ENCODE results near the gene HS6ST3. TPM values are rescaled to one million over a fixed set of nuclear protein-coding genes. Genes with fewer than 3 reads are reported as not detected.

HS6ST3 gene
- total and polyA plus RNA-seq, 2 experiments from 2014 or later: 0.11 TPM; not detected in 1

DNA sequence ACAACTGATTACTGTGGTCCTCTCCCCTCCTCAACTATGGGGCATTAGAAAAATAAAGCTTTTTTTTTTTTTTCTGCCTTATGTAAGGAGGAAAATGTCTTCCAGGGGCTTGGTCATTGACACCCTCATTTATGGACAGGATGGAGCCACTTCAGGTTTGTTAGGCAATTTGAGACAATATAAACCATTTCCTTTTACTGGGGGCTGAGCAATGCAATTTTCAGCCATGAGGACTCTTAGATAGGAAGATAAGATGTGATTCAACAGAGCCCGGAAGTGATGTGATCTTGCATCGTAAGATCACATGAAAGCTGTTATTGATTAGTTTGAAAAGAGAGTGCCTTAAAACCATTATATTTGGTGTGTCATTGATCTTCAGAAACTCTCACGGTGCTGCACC lies 693.6 kb downstream of the HS6ST3 start:
- Histone ChIP-seq H3F3A (ENCODE audit: insufficient read depth) (no peaks in the 10 kb centered on the region), H3K9me3 (ENCODE audit: low read depth) (no peaks in the 10 kb centered on the region), H4K20me1 (ENCODE audit: insufficient read depth) (no peaks in the 10 kb centered on the region), H2AFZ (no peak overlapping the region), H3K27me3 (replicated peaks; ENCODE audit: insufficient read depth) (no peaks in the 10 kb centered on the region), H3K36me3 (ENCODE audit: low read depth) (no peaks in the 10 kb centered on the region), H3K4me2 (ENCODE audit: unreplicated experiment) (no peak overlapping the region), H3K79me2 (ENCODE audit: insufficient read depth) (no peaks in the 10 kb centered on the region), H3K9ac (no peak overlapping the region), H3K4me3 (no peak overlapping the region), H3K4me1 (ENCODE audit: insufficient read depth) (0 out of 2 replicates have a peak, but pooled peaks cover 3% of the 10 kb centered on the region), H3K27ac (no peak overlapping the region), H3K9me2 (ENCODE audit: insufficient read depth) (no peaks in the 10 kb centered on the region)
- in situ Hi-C loops (cut with MboI): no loop called here
- TF ChIP-seq EZH2phosphoT487 (IDR thresholded peaks at IDR 0.05; ENCODE audit: insufficient read depth, low read depth) (no peak), EZH2 (IDR thresholded peaks at IDR 0.05; ENCODE audit: insufficient read depth, poor library complexity, severe bottlenecking) (no peak)
- DNase-seq: no peak
- 31 to 32% methylated on average over 3 of the region's 3 CpGs for WGBS, 2 experiments (ENCODE audit: low coverage in 1 of 2, low lambda C conversion rate in 2 of 2, missing lambda C conversion rate in 2 of 2)

DNA sequence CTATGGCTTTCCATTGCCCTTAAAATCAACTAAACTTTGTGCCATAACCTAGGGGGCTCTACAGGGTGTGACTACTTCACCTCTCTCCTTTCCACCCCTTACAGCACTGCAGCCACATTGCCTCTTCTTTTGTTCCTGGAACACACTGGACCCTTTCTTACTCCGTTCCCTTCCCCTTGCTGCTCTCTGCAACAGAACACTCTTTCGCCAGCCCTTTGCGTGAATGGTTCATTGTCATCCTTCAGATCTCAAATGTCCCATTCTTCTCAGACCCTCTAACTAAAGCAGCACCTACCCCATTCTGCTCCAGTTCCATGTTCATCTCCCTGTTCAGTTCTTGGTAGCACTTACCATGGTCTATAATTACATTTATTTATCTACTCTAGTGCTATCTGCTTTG lies 696.1 kb downstream of the HS6ST3 start:
- Histone ChIP-seq H3K4me2 (ENCODE audit: unreplicated experiment) (no peak overlapping the region), H4K20me1 (ENCODE audit: insufficient read depth) (no peaks in the 10 kb centered on the region), H3K27ac (no peak overlapping the region), H3K9me2 (ENCODE audit: insufficient read depth) (no peaks in the 10 kb centered on the region), H3K27me3 (replicated peaks; ENCODE audit: insufficient read depth) (no peaks in the 10 kb centered on the region), H3K9me3 (ENCODE audit: low read depth) (no peaks in the 10 kb centered on the region), H2AFZ (no peak overlapping the region), H3K4me3 (no peak overlapping the region), H3F3A (ENCODE audit: insufficient read depth) (no peaks in the 10 kb centered on the region), H3K36me3 (ENCODE audit: low read depth) (no peaks in the 10 kb centered on the region), H3K9ac (no peak overlapping the region), H3K79me2 (ENCODE audit: insufficient read depth) (no peaks in the 10 kb centered on the region), H3K4me1 (ENCODE audit: insufficient read depth) (0 out of 2 replicates have a peak, but pooled peaks cover 3% of the 10 kb centered on the region)
- no peak for DNase-seq
- in situ Hi-C loops (cut with MboI): no loop called here
- 86 to 94% methylated on average over 3 of the region's 3 CpGs for WGBS, 2 experiments (ENCODE audit: low coverage in 1 of 2, low lambda C conversion rate in 2 of 2, missing lambda C conversion rate in 2 of 2)
- TF ChIP-seq EZH2 (IDR thresholded peaks at IDR 0.05; ENCODE audit: insufficient read depth, poor library complexity, severe bottlenecking) (no peak), EZH2phosphoT487 (IDR thresholded peaks at IDR 0.05; ENCODE audit: insufficient read depth, low read depth) (no peak)

DNA sequence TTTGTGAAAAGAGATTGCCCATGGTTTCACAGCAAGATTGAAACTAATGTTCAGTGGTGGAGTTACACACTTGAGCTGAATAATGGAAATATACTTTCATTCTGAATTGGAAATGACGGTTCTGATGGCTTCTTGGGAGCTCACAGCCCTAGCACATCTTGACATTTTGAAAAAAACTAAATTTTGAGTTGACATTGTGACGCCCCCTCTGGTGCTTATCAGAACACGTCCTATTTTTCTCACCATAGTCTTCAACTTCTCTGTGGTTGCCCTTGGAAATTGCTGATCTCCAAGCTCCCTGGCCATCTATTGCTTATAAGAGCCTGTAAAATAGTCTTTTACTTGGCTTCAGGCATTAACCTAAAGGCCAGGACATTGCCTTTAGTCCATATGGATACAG lies 702.3 kb downstream of the HS6ST3 start:
- Histone ChIP-seq H3K9me3 (ENCODE audit: low read depth) (no peaks in the 10 kb centered on the region), H3K9ac (no peak overlapping the region), H3K4me2 (ENCODE audit: unreplicated experiment) (no peak overlapping the region), H3K27ac (no peak overlapping the region), H4K20me1 (ENCODE audit: insufficient read depth) (no peaks in the 10 kb centered on the region), H3K36me3 (ENCODE audit: low read depth) (no peaks in the 10 kb centered on the region), H2AFZ (no peak overlapping the region), H3K27me3 (replicated peaks; ENCODE audit: insufficient read depth) (no peaks in the 10 kb centered on the region), H3K9me2 (ENCODE audit: insufficient read depth) (no peaks in the 10 kb centered on the region), H3F3A (ENCODE audit: insufficient read depth) (no peaks in the 10 kb centered on the region), H3K79me2 (ENCODE audit: insufficient read depth) (no peaks in the 10 kb centered on the region), H3K4me1 (ENCODE audit: insufficient read depth) (no peaks in the 10 kb centered on the region), H3K4me3 (no peak overlapping the region)
- TF ChIP-seq EZH2 (IDR thresholded peaks at IDR 0.05; ENCODE audit: insufficient read depth, poor library complexity, severe bottlenecking) (no peak), EZH2phosphoT487 (IDR thresholded peaks at IDR 0.05; ENCODE audit: insufficient read depth, low read depth) (no peak)
- in situ Hi-C loops (cut with MboI): no loop called here
- no peak for DNase-seq
- WGBS, 2 experiments (ENCODE audit: low coverage in 1 of 2, low lambda C conversion rate in 2 of 2, missing lambda C conversion rate in 2 of 2): 70 to 86% methylated on average over 3 of the region's 3 CpGs

DNA sequence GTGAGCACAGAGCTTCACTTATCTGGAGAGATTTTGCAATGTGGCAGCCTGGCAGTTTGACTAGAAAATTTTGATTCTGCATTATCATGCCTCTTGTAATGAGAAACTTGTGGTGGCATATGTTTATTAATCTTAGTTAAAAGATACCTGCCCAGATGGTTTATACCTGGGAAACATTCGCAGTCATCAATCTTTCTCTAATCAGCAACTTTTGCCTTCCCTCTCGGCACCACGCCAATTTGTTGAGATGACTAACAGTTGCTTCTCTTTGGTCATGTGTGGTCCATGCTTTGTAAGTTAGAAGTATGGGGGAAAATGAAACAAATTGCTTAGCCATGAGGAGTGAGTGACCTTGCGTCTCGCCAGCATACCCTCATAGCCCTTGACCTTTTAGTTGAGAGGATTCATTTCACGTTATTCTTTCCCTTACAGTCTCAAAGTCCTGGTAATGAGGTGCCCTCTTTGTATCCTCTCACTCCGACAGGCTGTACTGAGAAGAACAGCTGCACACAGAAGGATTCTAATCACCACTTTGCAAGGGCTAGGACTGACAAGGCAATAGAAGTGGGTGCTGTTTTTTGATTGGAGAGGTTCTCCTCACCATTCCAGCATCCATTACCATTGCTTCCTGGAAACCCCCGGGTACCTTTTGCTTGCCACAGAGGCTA lies 703.0 kb downstream of the HS6ST3 start:
- Histone ChIP-seq H3K9me3 (ENCODE audit: low read depth) (no peaks in the 10 kb centered on the region), H3F3A (ENCODE audit: insufficient read depth) (no peaks in the 10 kb centered on the region), H3K4me1 (ENCODE audit: insufficient read depth) (no peaks in the 10 kb centered on the region), H3K36me3 (ENCODE audit: low read depth) (no peaks in the 10 kb centered on the region), H3K4me2 (ENCODE audit: unreplicated experiment) (no peak overlapping the region), H3K27ac (no peak overlapping the region), H3K9ac (no peak overlapping the region), H3K4me3 (no peak overlapping the region), H3K9me2 (ENCODE audit: insufficient read depth) (no peaks in the 10 kb centered on the region), H2AFZ (no peak overlapping the region), H4K20me1 (ENCODE audit: insufficient read depth) (no peaks in the 10 kb centered on the region), H3K79me2 (ENCODE audit: insufficient read depth) (no peaks in the 10 kb centered on the region), H3K27me3 (replicated peaks; ENCODE audit: insufficient read depth) (no peaks in the 10 kb centered on the region)
- TF ChIP-seq EZH2 (IDR thresholded peaks at IDR 0.05; ENCODE audit: insufficient read depth, poor library complexity, severe bottlenecking) (no peak), EZH2phosphoT487 (IDR thresholded peaks at IDR 0.05; ENCODE audit: insufficient read depth, low read depth) (no peak)
- 66 to 67% methylated on average over 8 of the region's 8 CpGs for WGBS, 2 experiments (ENCODE audit: low coverage in 1 of 2, low lambda C conversion rate in 2 of 2, missing lambda C conversion rate in 2 of 2)
- DNase-seq: no peak
- in situ Hi-C loops (cut with MboI): no loop called here

All from GM23248 (cell line).